ENCODE data around the gene SLC22A2.

SLC22A2 gene

GRCh38 chr6:160203522-160203921 lies 55.1 kb downstream of the SLC22A2 start:
- no peak for DNase-seq

GRCh38 chr6:160203076-160203475 lies 55.5 kb downstream of the SLC22A2 start:
- DNase-seq: no peak

- DNase-seq: no peak
Observed at GRCh38 chr6:160202411-160202810, 56.2 kb downstream of the SLC22A2 start.

- DNase-seq: no peak
Observed at GRCh38 chr6:160201061-160201460, 57.6 kb downstream of the SLC22A2 start.

GRCh38 chr6:160198606-160199211 lies 59.9 kb downstream of the SLC22A2 start:
- no peak for DNase-seq

GRCh38 chr6:160197662-160198061 lies 61.0 kb downstream of the SLC22A2 start:
- no peak for DNase-seq

- no peak for DNase-seq
Observed at GRCh38 chr6:160194808-160195207, 63.8 kb downstream of the SLC22A2 start.

- no peak for DNase-seq
Observed at GRCh38 chr6:160192840-160193239, 65.8 kb downstream of the SLC22A2 start.

GRCh38 chr6:160190973-160191372 lies 67.6 kb downstream of the SLC22A2 start:
- DNase-seq: no peak

- no peak for DNase-seq
Observed at GRCh38 chr6:160190081-160190480, 68.5 kb downstream of the SLC22A2 start.

- DNase-seq: no peak
Observed at GRCh38 chr6:160188773-160189172, 69.8 kb downstream of the SLC22A2 start.

- no peak for DNase-seq
Observed at GRCh38 chr6:160180706-160181105, 77.9 kb downstream of the SLC22A2 start.

GRCh38 chr6:160178271-160178670 lies 80.3 kb downstream of the SLC22A2 start:
- no peak for DNase-seq

GRCh38 chr6:160177220-160177619 lies 81.4 kb downstream of the SLC22A2 start:
- no peak for DNase-seq

GRCh38 chr6:160174681-160175080 lies 83.9 kb downstream of the SLC22A2 start:
- DNase-seq: no peak

- no peak for DNase-seq
Observed at GRCh38 chr6:160173806-160174527, 84.7 kb downstream of the SLC22A2 start.

- no peak for DNase-seq
Observed at GRCh38 chr6:160172704-160173103, 85.9 kb downstream of the SLC22A2 start.

GRCh38 chr6:160170018-160170680 lies 88.5 kb downstream of the SLC22A2 start:
- DNase-seq: no peak

GRCh38 chr6:160167604-160168399 lies 90.8 kb downstream of the SLC22A2 start:
- DNase-seq: no peak
